NCI-H526 (cell line): ENCODE measurements around the gene CHTF8.

ENCODE experiments used
- DNase-seq, 2 experiments: peaks; one replicate each; lab custom pipeline; 2025; lab: John Stamatoyannopoulos, UW

Gene CHTF8

GRCh38 chr16:69112285-69113129 lies 19.9 kb downstream of the CHTF8 start:
- peak; percentile 1 to 50 for DNase-seq

- no peak for DNase-seq
Measured at GRCh38 chr16:69111876-69112230, 20.5 kb downstream of the CHTF8 start.

- DNase-seq: no peak
Measured at GRCh38 chr16:69111216-69111875, 21.0 kb downstream of the CHTF8 start.

GRCh38 chr16:69110406-69110805 lies 22.0 kb downstream of the CHTF8 start:
- no peak for DNase-seq

- DNase-seq: no peak
Measured at GRCh38 chr16:69109486-69110270, 22.7 kb downstream of the CHTF8 start.

GRCh38 chr16:69108905-69109252 lies 23.5 kb downstream of the CHTF8 start:
- DNase-seq: no peak

GRCh38 chr16:69108064-69108904 lies 24.1 kb downstream of the CHTF8 start:
- DNase-seq: no peak

GRCh38 chr16:69107316-69107962 lies 24.9 kb downstream of the CHTF8 start:
- DNase-seq: peak in 1 of 2 experiments; percentile 57

- peak in 1 of 2 experiments; percentile 54 for DNase-seq
Measured at GRCh38 chr16:69106491-69107315, 25.7 kb downstream of the CHTF8 start.

- peak in 1 of 2 experiments; percentile 68 for DNase-seq
Measured at GRCh38 chr16:69105501-69106361, 26.7 kb downstream of the CHTF8 start, which contains the start of gene HAS3. TSS of gene HAS3 (plus strand) at chr16:69105653. CDS start at chr16:69109396, 3,743 bp downstream.

GRCh38 chr16:69100071-69100691 lies 32.2 kb downstream of the CHTF8 start:
- DNase-seq: peak in 1 of 2 experiments; percentile 32

GRCh38 chr16:69095193-69095592 lies 37.2 kb downstream of the CHTF8 start:
- no peak for DNase-seq

- no peak for DNase-seq
Measured at GRCh38 chr16:69094501-69094900, 37.9 kb downstream of the CHTF8 start.

- no peak for DNase-seq
Measured at GRCh38 chr16:69093974-69094373, 38.4 kb downstream of the CHTF8 start.

GRCh38 chr16:69089091-69089910 lies 43.1 kb downstream of the CHTF8 start:
- DNase-seq: no peak

GRCh38 chr16:69088684-69089083 lies 43.7 kb downstream of the CHTF8 start:
- no peak for DNase-seq

GRCh38 chr16:69087161-69087581 lies 45.2 kb downstream of the CHTF8 start:
- DNase-seq: no peak
